ENCODE results near the gene BPIFB2.

- no peak for TF ChIP-seq EZH2phosphoT487 (IDR thresholded peaks at IDR 0.05; ENCODE audit: borderline replicate concordance)
- no peak for TF ChIP-seq CTCF (IDR thresholded peaks at IDR 0.05 in 2 of 3, conservative IDR thresholded peaks at IDR 0.05 in 1 of 3; ENCODE audit: borderline replicate concordance in 1 of 3, insufficient read depth in 1 of 3, low read depth in 2 of 3, low read length in 2 of 3)
- no peak for TF ChIP-seq YY1 (IDR thresholded peaks at IDR 0.05; ENCODE audit: extremely low read depth, insufficient replicate concordance, low read depth, low read length)
- TF ChIP-seq RAD21 (IDR thresholded peaks at IDR 0.05; ENCODE audit: low read depth), result no peak
- TF ChIP-seq REST (IDR thresholded peaks at IDR 0.05; ENCODE audit: low read depth), result no peak
Measured at GRCh38 chr20:33046412-33046811, 38.9 kb downstream of the BPIFB2 start.

All from HCT116 (cell line).